ENCODE results near the gene ZCCHC24.

Gene ZCCHC24

DNA sequence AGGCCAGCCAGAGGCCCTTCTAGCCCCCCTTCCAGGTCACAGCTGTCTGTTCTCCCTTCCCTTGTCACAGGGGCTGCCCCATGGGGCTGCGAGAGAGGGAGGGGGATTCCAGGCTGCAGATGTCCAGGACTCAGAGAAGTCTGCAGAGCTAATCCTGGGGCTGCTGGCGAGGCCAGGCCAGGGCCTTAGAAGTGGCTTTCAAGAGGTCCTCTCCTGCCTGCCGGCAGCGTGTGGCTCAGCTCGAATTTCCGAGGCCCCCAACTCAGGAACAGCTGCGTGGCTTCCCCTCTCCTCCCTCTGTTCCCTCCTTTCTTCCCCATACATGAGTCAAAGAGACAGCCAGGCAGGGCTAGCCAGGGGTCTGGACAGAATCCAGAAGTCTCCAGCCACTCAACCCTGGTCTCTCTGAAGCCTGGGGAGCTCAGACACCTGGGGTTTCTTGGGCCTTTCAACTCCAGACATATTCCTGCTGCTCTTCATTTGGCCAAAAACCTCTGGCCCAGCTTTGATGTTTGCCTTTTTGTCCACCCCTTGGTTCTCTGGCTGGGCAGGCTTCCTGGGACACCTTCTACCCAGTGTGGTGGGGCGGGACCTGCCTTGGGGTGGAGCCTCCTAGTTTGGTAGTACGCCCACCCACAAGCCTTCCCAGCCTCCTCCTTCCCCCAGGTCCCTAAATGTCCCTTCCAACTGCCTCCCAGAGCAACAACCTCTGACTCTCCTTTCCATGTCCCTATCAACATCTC lies 45.1 kb upstream of the ZCCHC24 start:
- POLR2A ChIA-PET: no interaction called here
- no peak overlapping the region for H3K4me3 ChIP-seq (ENCODE audit: low read depth, low read length)
- no peak for DNase-seq (ENCODE audit: low read depth, low spot score)
- CTCF ChIA-PET: interaction anchor here (0.6 to 2.5 kb wide), 6 partner anchors 13 to 124 kb away, joined by 3 to 14 read pairs (median 4); no protein-coding TSS in a partner anchor
- TF ChIP-seq, protein P1, sequence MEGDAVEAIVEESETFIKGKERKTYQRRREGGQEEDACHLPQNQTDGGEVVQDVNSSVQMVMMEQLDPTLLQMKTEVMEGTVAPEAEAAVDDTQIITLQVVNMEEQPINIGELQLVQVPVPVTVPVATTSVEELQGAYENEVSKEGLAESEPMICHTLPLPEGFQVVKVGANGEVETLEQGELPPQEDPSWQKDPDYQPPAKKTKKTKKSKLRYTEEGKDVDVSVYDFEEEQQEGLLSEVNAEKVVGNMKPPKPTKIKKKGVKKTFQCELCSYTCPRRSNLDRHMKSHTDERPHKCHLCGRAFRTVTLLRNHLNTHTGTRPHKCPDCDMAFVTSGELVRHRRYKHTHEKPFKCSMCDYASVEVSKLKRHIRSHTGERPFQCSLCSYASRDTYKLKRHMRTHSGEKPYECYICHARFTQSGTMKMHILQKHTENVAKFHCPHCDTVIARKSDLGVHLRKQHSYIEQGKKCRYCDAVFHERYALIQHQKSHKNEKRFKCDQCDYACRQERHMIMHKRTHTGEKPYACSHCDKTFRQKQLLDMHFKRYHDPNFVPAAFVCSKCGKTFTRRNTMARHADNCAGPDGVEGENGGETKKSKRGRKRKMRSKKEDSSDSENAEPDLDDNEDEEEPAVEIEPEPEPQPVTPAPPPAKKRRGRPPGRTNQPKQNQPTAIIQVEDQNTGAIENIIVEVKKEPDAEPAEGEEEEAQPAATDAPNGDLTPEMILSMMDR (IDR thresholded peaks at IDR 0.05; ENCODE audit: insufficient read depth, low read length, missing control alignments): no peak

DNA sequence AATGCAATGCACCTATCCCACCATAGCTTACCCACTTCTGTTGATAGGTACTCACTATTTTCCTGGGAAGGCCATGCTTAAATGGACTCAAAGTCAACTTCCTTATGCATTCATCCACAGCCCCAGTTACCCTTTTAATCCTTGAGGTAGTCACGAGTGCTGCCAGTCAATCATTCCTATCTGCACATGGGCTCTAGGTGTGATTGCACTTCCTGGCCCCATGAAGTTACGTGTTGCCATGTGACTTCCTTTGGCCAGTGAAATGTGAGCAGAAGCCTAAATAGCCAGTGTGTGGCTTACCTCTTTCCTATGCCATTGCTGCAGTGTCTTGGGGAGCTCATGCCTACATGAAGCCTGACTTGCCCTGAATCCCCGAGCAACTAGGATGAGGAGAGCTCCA lies 43.4 kb upstream of the ZCCHC24 start:
- no peak for DNase-seq (ENCODE audit: low read depth, low spot score)
- CTCF ChIA-PET: interaction anchor here (1.6 to 14.9 kb wide), 7 partner anchors 9 to 140 kb away, joined by 3 to 165 read pairs (median 9); no protein-coding TSS in a partner anchor
- TF ChIP-seq, protein P1 (IDR thresholded peaks at IDR 0.05; ENCODE audit: insufficient read depth, low read length, missing control alignments): no peak
- H3K4me3 ChIP-seq (ENCODE audit: low read depth, low read length): no peak overlapping the region
- POLR2A ChIA-PET: interaction anchor here (0.8 to 1.7 kb wide), 3 partner anchors 9 to 168 kb away, joined by 3 to 6 read pairs (median 4); no protein-coding TSS in a partner anchor

DNA sequence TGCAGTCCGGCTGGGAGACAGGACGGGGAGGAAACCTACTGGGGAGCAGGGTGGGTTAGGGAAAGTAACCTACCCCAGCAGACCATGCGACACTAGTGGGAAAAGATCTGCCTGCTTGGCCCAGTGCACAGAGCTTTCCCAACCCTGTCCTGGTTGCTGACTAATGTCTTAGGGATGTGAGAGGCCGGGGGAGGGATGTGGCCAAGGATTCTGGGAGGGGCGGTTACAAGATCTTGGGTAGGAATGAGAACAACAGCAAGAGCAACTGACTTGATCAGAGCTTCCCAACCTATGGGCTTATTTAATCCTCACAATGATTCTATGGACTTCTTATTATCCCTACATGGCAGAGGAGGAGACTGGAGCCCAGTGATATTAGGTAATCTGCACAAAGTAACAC lies 42.9 kb upstream of the ZCCHC24 start:
- DNase-seq (ENCODE audit: low read depth, low spot score): peak; percentile 59
- POLR2A ChIA-PET: interaction anchor here (0.8 to 1.7 kb wide), 4 partner anchors 9 to 167 kb away, joined by 3 to 6 read pairs (median 4); no protein-coding TSS in a partner anchor
- TF ChIP-seq, protein P1 (IDR thresholded peaks at IDR 0.05; ENCODE audit: insufficient read depth, low read length, missing control alignments): no peak
- no peak overlapping the region for H3K4me3 ChIP-seq (ENCODE audit: low read depth, low read length)
- CTCF ChIA-PET: interaction anchor here (0.7 to 14.9 kb wide), 12 partner anchors 9 to 140 kb away, joined by 3 to 165 read pairs (median 4); no protein-coding TSS in a partner anchor

DNA sequence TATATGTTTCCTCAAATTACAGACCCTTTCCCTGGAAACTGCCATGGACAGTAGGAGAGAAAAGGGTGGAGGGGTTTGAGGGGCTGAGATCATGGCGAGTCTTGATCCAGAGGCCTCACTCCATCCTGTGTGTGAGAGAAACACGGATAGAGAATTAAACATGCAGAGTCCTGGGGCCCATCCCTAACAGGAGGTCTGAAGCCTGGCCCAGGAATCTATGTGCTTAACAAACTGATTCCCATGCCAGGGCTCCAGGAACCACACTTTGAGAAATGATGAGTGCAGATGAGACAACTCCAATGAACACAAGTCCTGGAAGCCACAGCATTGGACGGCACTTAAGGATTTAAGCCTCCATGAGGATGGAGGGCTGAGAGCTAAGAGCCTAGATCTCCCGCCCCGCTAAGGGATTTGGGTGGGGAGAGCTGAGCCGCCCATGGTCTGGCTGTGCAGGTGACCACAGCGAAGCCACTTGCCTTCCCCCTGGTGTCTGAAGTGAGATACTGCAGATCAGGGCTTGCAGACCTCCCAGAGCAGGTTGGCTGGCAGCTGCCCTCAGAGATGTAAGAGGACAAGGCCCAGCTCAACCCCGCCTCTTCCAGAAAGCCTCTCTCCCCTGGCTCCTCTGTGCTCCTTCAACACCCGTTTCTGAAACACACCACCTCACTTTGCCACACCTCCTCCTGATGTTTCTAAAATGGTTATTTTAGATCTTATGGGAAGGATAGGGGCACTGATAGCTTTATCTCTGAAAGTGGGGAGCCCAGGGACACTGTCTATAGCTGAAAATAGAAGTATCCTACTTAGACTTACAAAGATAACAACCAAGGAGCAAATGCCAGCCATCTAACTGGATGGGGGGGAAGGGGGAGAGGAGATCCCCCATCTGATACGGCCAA lies 42.1 kb upstream of the ZCCHC24 start:
- ChIA-PET CTCF (interaction anchor here (0.7 to 14.9 kb wide), 13 partner anchors 8 to 139 kb away, joined by 3 to 165 read pairs (median 4); no protein-coding TSS in a partner anchor), POLR2A (interaction anchor here (1.2 to 1.7 kb wide), 3 partner anchors 43 to 166 kb away, joined by 3 to 6 read pairs (median 4); no protein-coding TSS in a partner anchor)
- TF ChIP-seq, protein P1 (IDR thresholded peaks at IDR 0.05; ENCODE audit: insufficient read depth, low read length, missing control alignments): peak; percentile 70
- no peak overlapping the region for H3K4me3 ChIP-seq (ENCODE audit: low read depth, low read length)
- DNase-seq (ENCODE audit: low read depth, low spot score): no peak

DNA sequence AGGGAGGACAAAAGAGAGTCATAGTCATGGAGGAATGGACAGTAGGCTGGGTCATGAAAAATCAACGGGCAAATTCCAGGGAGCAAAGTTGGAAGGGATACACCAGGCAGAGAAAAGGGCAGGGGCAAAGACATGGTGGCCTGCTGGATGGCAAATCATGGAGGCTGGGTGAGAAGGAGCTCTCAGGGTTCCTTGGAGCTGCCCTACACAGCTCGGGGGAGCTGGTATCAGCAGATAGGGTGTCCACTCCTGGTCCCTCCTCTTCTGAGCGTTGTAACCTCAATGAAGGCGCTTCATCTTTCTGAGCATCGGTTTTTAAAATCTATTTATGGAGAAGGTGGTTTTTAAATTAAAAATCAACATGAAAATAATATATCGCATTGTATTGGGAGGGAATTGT lies 39.1 kb upstream of the ZCCHC24 start:
- ChIA-PET CTCF (interaction anchor here (1.1 to 14.9 kb wide), 3 partner anchors 15 to 139 kb away, joined by 3 to 165 read pairs (median 68); no protein-coding TSS in a partner anchor), POLR2A (no interaction called here)
- TF ChIP-seq, protein P1 (IDR thresholded peaks at IDR 0.05; ENCODE audit: insufficient read depth, low read length, missing control alignments): no peak

More for the DNA sequence above, 39.1 kb upstream of the ZCCHC24 start:
- H3K4me3 ChIP-seq (ENCODE audit: low read depth, low read length): no peak overlapping the region
- no peak for DNase-seq (ENCODE audit: low read depth, low spot score)
